Right lobe of liver (tissue), 4 donors: Measurements from ENCODE around the gene PLXNB3.

Experiments
- POLR2A ChIP-seq: fragments of 450-650 bp; IDR thresholded peaks from one replicate; pipeline ENCODE4 v1.6.1; 2017; ENCODE audit warnings: antibody characterized with exemption, mild to moderate bottlenecking
- TF ChIP-seq, protein P1 (sequence below), 4 donors: fragments of 200-600 bp in 3 of 4; fragments of 450-650 bp in 1 of 4; IDR thresholded peaks; one replicate each; pipeline versions ENCODE4 v1.5.1 to v1.8.0; 2016 to 2022; ENCODE audit warnings: antibody characterized with exemption in 4 of 4, mild to moderate bottlenecking in 2 of 4
- donor health status: DM: no; HTN: no; CAD: no.
- donor health status: DM: no; HTN: no; CAD: no.
- donor health status: DM: no; HTN: yes; CAD: no.

DNA sequence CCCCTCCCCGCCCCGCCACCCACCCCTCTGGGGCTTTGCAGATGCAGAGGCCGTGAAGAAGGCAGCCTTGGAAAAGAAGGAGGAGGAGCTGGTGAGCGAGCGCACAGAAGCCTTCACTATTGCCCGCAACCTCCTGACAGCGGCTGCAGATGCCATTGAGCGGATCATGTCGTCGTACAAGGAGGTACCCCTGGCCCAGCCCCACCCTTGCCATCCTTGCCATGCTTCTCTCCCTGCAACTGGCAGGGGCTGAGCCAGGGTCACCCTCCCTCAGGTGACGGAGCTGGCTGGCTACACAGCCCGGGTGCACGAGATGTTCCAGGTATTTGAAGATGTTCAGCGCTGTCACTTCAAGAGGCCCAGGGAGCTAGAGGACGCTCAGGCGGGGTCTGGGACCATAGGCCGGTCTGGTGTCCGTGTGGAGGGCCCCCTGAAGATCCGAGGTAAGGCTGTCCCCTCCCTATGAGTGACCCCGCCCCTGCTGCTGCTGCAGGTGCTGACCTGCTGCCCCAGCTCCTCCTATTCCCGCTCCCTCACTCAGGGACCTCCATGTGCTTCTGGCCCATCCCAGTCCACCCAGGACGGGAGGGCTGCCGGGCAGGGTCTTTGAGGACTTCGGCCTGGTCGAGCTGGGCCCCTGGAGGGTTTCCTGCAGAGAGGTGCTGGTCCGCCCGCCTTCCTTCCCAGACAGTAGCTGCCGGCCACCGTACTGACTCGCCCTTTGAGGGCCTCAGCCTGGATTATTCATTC is 27.8 kb upstream of the PLXNB3 start:
- TF ChIP-seq, protein P1, sequence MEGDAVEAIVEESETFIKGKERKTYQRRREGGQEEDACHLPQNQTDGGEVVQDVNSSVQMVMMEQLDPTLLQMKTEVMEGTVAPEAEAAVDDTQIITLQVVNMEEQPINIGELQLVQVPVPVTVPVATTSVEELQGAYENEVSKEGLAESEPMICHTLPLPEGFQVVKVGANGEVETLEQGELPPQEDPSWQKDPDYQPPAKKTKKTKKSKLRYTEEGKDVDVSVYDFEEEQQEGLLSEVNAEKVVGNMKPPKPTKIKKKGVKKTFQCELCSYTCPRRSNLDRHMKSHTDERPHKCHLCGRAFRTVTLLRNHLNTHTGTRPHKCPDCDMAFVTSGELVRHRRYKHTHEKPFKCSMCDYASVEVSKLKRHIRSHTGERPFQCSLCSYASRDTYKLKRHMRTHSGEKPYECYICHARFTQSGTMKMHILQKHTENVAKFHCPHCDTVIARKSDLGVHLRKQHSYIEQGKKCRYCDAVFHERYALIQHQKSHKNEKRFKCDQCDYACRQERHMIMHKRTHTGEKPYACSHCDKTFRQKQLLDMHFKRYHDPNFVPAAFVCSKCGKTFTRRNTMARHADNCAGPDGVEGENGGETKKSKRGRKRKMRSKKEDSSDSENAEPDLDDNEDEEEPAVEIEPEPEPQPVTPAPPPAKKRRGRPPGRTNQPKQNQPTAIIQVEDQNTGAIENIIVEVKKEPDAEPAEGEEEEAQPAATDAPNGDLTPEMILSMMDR (IDR thresholded peaks at IDR 0.05): no peak
- TF ChIP-seq POLR2A: no peak
